SW 1271 (cell line): Measurements from ENCODE around the gene FBXO27.
A peak's percentile ranks its signal among the peaks of the same experiment; 100 is the strongest.
"Not testable (repeated sequence)": the region's sequence is repeated elsewhere in the genome, so short reads cannot be mapped to it uniquely, and the experiment has no call there.

ENCODE experiments used
- DNase-seq, 2 experiments: peaks; one replicate each; lab custom pipeline; 2025; lab: John Stamatoyannopoulos, UW

Gene FBXO27

GRCh38 chr19:39032063-39032918 is at the start of gene FBXO27:
FBXO27 (minus strand) TSS chr19:39032549; CDS start chr19:39032227, 322 bp downstream.
- DNase-seq: peak in 1 of 2 experiments; percentile 30

GRCh38 chr19:39080431-39080830 is 48.1 kb upstream of the FBXO27 start:
- no peak for DNase-seq

- DNase-seq: peak; percentile 90 to 96
Measured at GRCh38 chr19:39078436-39079200, 46.3 kb upstream of the FBXO27 start.

- DNase-seq: no peak
Measured at GRCh38 chr19:39077323-39077722, 45.0 kb upstream of the FBXO27 start.

GRCh38 chr19:39074942-39075341 is 42.6 kb upstream of the FBXO27 start:
- no peak for DNase-seq

GRCh38 chr19:39074205-39074692 is 41.9 kb upstream of the FBXO27 start:
- no peak for DNase-seq

- no peak for DNase-seq
Measured at GRCh38 chr19:39070888-39071287, 38.5 kb upstream of the FBXO27 start.

GRCh38 chr19:39068259-39068658 is 35.9 kb upstream of the FBXO27 start:
- not testable (repeated sequence) for DNase-seq

GRCh38 chr19:39067104-39067503 is 34.8 kb upstream of the FBXO27 start:
- DNase-seq: no peak

- no peak for DNase-seq
Measured at GRCh38 chr19:39065928-39066327, 33.6 kb upstream of the FBXO27 start.

GRCh38 chr19:39064405-39064804 is 32.1 kb upstream of the FBXO27 start:
- DNase-seq: no peak

- no peak for DNase-seq
Measured at GRCh38 chr19:39060171-39060570, 27.8 kb upstream of the FBXO27 start.

GRCh38 chr19:39059302-39059701 is 27.0 kb upstream of the FBXO27 start:
- no peak for DNase-seq

GRCh38 chr19:39057615-39058014 is 25.3 kb upstream of the FBXO27 start:
- no peak for DNase-seq

- no peak for DNase-seq
Measured at GRCh38 chr19:39054091-39054470, 21.7 kb upstream of the FBXO27 start.

GRCh38 chr19:39053276-39054090 is 21.1 kb upstream of the FBXO27 start:
- DNase-seq: no peak

GRCh38 chr19:39052846-39053245 is 20.5 kb upstream of the FBXO27 start:
- DNase-seq: no peak

GRCh38 chr19:39052243-39052746 is 19.9 kb upstream of the FBXO27 start:
- DNase-seq: peak in 1 of 2 experiments; percentile 33

GRCh38 chr19:39047073-39047472 is 14.7 kb upstream of the FBXO27 start:
- DNase-seq: no peak

- peak in 1 of 2 experiments; percentile 39 for DNase-seq
Measured at GRCh38 chr19:39046037-39046821, 13.9 kb upstream of the FBXO27 start.

- no peak for DNase-seq
Measured at GRCh38 chr19:39045506-39045905, 13.2 kb upstream of the FBXO27 start.
